Measurements from ENCODE around the gene SOS1. TPM values are rescaled to one million over a fixed set of nuclear protein-coding genes. Genes with fewer than 3 reads are reported as not detected.
A peak's percentile ranks its signal among the peaks of the same experiment; 100 is the strongest.

SOS1 gene
- 10 to 100 TPM; 10.4 to 51.2 (median 25.3) TPM for total RNA-seq

GRCh38 chr2:39120771-39121522 is at the start of gene SOS1:
Gene SOS1 (minus strand): TSS chr2:39121051. CDS start chr2:39120422, 629 bp downstream.
- Histone ChIP-seq H3K9me3 (no peaks in the 10 kb centered on the region), H3K27me3 (no peaks in the 10 kb centered on the region), H3K27ac (peak within 1 kb of the TSS; percentile 97 to 98 (median 98)), H3K4me3 (peak within 1 kb of the TSS; percentile 83 to 90 (median 86)), H3K36me3 (peaks cover 0 to 3% (median 0%) of the 10 kb centered on the region in 4 donors), H3K4me1 (peaks cover 34 to 48% (median 40%) of the 10 kb centered on the region in 4 donors)
- TF ChIP-seq, protein P1, sequence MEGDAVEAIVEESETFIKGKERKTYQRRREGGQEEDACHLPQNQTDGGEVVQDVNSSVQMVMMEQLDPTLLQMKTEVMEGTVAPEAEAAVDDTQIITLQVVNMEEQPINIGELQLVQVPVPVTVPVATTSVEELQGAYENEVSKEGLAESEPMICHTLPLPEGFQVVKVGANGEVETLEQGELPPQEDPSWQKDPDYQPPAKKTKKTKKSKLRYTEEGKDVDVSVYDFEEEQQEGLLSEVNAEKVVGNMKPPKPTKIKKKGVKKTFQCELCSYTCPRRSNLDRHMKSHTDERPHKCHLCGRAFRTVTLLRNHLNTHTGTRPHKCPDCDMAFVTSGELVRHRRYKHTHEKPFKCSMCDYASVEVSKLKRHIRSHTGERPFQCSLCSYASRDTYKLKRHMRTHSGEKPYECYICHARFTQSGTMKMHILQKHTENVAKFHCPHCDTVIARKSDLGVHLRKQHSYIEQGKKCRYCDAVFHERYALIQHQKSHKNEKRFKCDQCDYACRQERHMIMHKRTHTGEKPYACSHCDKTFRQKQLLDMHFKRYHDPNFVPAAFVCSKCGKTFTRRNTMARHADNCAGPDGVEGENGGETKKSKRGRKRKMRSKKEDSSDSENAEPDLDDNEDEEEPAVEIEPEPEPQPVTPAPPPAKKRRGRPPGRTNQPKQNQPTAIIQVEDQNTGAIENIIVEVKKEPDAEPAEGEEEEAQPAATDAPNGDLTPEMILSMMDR (IDR thresholded peaks at IDR 0.05): no peak
- TF ChIP-seq POLR2AphosphoS5 (IDR thresholded peaks at IDR 0.05) (peak; percentile 77 to 94), POLR2A (IDR thresholded peaks at IDR 0.05) (peak in 3 of 4 donors; percentile 74 to 95 (median 89)), EP300 (IDR thresholded peaks at IDR 0.05) (peak in 2 of 4 donors; percentile 18 to 87)
- peak; percentile 88 to 91 for ATAC-seq (ENCODE audit: low FRiP score in 2 of 2)
- 1% methylated on average over 33 to 48 of the region's 60 CpGs for WGBS, 2 donors
- DNase-seq: peak; percentile 97

DNA sequence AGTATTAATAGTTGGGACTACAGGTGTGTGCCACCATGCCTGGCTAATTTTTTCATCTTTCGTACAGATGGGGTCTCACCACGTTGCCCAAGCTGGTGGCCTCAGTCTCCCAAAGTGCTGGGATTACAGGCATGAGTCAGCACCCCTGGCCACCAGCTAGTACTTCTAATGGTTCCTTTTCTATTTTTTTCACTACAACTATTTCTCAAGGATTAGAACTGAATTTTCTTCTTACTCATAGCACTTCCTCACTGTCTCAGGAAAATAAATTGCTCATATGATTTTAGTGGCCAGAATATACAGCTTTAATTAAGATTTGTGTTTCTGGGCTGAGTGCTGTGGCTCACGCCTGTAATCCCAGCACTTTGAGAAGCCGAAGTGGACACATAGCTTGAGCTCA is 43.2 kb upstream of the SOS1 start:
- no peaks in the 10 kb centered on the region for H3K27me3 ChIP-seq
- H3K36me3 ChIP-seq: no peaks in the 10 kb centered on the region
- H3K4me1 ChIP-seq: no peaks in the 10 kb centered on the region
- ATAC-seq (ENCODE audit: low FRiP score in 2 of 2) (no peak), DNase-seq (no peak)
- H3K27ac ChIP-seq: no peak overlapping the region
- TF ChIP-seq POLR2A (IDR thresholded peaks at IDR 0.05) (no peak), POLR2AphosphoS5 (IDR thresholded peaks at IDR 0.05) (no peak), EP300 (IDR thresholded peaks at IDR 0.05) (no peak)
- TF ChIP-seq, protein P1 (IDR thresholded peaks at IDR 0.05): no peak
- no peak overlapping the region for H3K4me3 ChIP-seq
- H3K9me3 ChIP-seq: no peaks in the 10 kb centered on the region
- WGBS, 2 donors: 79 to 92% methylated on average over 4 of the region's 4 CpGs

GRCh38 chr2:39160982-39161381 is 40.1 kb upstream of the SOS1 start:
- DNase-seq: no peak
- TF ChIP-seq POLR2A (IDR thresholded peaks at IDR 0.05) (no peak), EP300 (IDR thresholded peaks at IDR 0.05) (no peak), POLR2AphosphoS5 (IDR thresholded peaks at IDR 0.05) (no peak)
- TF ChIP-seq, protein P1 (IDR thresholded peaks at IDR 0.05): no peak
- no peak overlapping the region for H3K27ac ChIP-seq
- H3K4me3 ChIP-seq: no peak overlapping the region
- WGBS, 2 donors: 60 to 81% methylated on average over 3 of the region's 3 CpGs
- H3K9me3 ChIP-seq: no peaks in the 10 kb centered on the region
- H3K27me3 ChIP-seq: no peaks in the 10 kb centered on the region
- H3K4me1 ChIP-seq: no peaks in the 10 kb centered on the region
- no peaks in the 10 kb centered on the region for H3K36me3 ChIP-seq
- no peak for ATAC-seq (ENCODE audit: low FRiP score in 2 of 2)

DNA sequence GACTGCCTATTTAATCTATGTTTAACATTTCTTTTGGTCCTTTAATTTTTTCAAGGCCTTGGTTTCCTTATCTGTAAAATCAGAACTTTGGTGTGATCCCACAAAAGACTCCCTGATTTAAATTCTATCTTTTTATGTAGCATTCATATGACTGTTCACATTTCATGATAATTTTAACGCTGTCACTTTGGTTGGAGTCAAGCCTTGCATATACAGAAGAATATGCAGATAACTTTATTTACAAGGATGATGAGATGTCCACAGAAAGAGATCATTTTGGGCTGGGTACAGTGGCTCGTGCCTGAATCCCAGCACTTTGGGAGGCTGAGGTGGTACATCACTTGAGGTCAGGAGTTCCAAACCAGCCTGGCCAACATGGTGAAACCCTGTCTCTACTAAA is 38.4 kb upstream of the SOS1 start:
- ATAC-seq (ENCODE audit: low FRiP score in 2 of 2) (no peak), DNase-seq (no peak)
- no peak for TF ChIP-seq EP300 (IDR thresholded peaks at IDR 0.05)
- TF ChIP-seq, protein P1 (IDR thresholded peaks at IDR 0.05): no peak
- TF ChIP-seq POLR2A (IDR thresholded peaks at IDR 0.05): no peak
- no peak for TF ChIP-seq POLR2AphosphoS5 (IDR thresholded peaks at IDR 0.05)
- WGBS, 2 donors: 85 to 93% methylated on average over 2 of the region's 2 CpGs
- H3K4me3 ChIP-seq: no peak overlapping the region
- no peaks in the 10 kb centered on the region for H3K36me3 ChIP-seq
- no peaks in the 10 kb centered on the region for H3K9me3 ChIP-seq
- H3K4me1 ChIP-seq: no peaks in the 10 kb centered on the region
- no peaks in the 10 kb centered on the region for H3K27me3 ChIP-seq
- no peak overlapping the region for H3K27ac ChIP-seq

DNA sequence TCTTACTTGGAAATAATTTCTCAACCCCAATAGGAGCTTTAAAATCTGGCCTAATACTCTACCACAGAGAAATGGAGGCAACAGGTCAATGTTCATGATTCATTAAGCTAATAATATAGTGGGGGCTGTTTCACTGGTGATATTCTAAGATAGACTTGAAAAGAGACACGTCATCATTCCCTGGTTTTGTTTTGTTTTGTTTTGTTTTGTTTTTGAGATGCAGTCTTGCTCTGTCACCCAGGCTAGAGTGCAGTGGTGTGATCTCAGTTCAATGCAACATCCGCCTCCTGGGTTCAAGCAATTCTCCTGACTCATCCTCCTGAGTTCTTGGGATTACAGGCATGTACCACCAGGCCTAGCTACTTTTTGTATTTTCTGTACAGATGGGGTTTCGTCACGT is 37.5 kb upstream of the SOS1 start:
- Histone ChIP-seq H3K36me3 (no peaks in the 10 kb centered on the region), H3K4me3 (no peak overlapping the region), H3K27me3 (no peaks in the 10 kb centered on the region), H3K4me1 (no peaks in the 10 kb centered on the region), H3K27ac (no peak overlapping the region), H3K9me3 (no peaks in the 10 kb centered on the region)
- no peak for TF ChIP-seq POLR2AphosphoS5 (IDR thresholded peaks at IDR 0.05)
- TF ChIP-seq POLR2A (IDR thresholded peaks at IDR 0.05): no peak
- TF ChIP-seq EP300 (IDR thresholded peaks at IDR 0.05): no peak
- TF ChIP-seq, protein P1 (IDR thresholded peaks at IDR 0.05): no peak
- 91 to 92% methylated on average over 4 of the region's 4 CpGs for WGBS, 2 donors
- ATAC-seq (ENCODE audit: low FRiP score in 2 of 2) (no peak), DNase-seq (no peak)

All from upper lobe of left lung (tissue), 6 donors.